ENCODE data around the gene SLC16A3.

- TF ChIP-seq CTCF (conservative IDR thresholded peaks at IDR 0.05) = no peak
- no peak for TF ChIP-seq EZH2 (IDR thresholded peaks at IDR 0.05; ENCODE audit: low read depth)
Measured at GRCh38 chr17:82240506-82241182, 11.8 kb downstream of the SLC16A3 start.

All from PC-9 (cell line).